HG02678 (cell line): ENCODE results near the gene PTHLH.
A peak's percentile ranks its signal among the peaks of the same experiment; 100 is the strongest.

Source experiments
- ATAC-seq: cut with Tn5 transposase; IDR thresholded peaks from one replicate; pipeline ENCODE4 v1.9.1; 2021; ENCODE audit warnings: mild to moderate bottlenecking, moderate library complexity; ENCODE audit not compliant: unreplicated experiment

The PTHLH gene

GRCh38 chr12:27975222-27976136, 2.9 kb upstream of the PTHLH start:
- ATAC-seq = no peak

- ATAC-seq = no peak
Measured at GRCh38 chr12:27974735-27975221, 2.2 kb upstream of the PTHLH start.

DNA sequence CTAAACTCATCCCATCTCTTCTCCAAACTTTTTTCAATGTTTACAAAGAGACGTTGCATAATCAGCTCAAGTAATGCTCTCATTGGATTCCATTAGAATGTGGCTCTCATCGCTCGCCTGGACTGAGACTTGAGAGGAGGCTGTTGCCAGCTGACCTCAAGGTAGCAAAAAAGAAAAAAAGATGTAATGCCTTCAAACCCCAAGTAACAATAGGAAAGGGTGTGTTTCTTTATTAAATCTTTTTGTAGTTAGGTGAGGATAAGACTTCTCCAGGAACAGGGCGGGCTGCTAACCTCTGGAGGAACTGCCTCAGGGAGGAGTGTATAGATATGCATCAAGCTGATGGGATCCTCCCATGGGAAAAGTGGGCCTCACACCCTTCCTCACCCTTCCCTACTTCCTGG, 956 bp upstream of the PTHLH start:
- ATAC-seq = no peak

GRCh38 chr12:27971606-27972005, 927 bp downstream of the PTHLH start:
- ATAC-seq = no peak

GRCh38 chr12:27971121-27971489, 1.4 kb downstream of the PTHLH start:
- ATAC-seq = no peak

GRCh38 chr12:27970401-27971120, 2.0 kb downstream of the PTHLH start:
- ATAC-seq = peak; percentile 17

GRCh38 chr12:27969624-27970400, 2.7 kb downstream of the PTHLH start:
- peak; percentile 77 for ATAC-seq

GRCh38 chr12:27968972-27969623, 3.4 kb downstream of the PTHLH start:
- no peak for ATAC-seq

- ATAC-seq = no peak
Measured at GRCh38 chr12:27967551-27968054, 4.9 kb downstream of the PTHLH start.

- ATAC-seq = no peak
Measured at GRCh38 chr12:27966870-27967269, 5.7 kb downstream of the PTHLH start.

DNA sequence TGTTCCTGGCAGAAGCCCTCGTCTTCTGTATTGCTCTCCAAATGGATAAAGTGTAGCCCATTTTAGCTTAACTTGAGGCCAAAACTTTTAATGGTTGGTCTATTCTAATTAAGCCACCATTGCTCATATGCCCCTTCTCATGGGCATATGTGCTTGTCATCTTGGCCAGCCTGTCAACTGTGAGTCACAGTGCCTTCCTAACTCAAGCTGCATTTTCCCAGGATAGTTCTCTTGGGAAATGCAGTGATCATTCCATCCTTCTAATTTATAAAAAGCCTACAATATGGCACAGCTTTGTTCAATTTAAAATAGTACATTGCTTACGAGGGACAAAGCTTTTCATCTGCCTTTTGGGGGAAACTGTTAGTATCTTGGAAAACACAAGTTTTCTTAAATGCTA, 6.6 kb downstream of the PTHLH start:
- ATAC-seq = no peak

DNA sequence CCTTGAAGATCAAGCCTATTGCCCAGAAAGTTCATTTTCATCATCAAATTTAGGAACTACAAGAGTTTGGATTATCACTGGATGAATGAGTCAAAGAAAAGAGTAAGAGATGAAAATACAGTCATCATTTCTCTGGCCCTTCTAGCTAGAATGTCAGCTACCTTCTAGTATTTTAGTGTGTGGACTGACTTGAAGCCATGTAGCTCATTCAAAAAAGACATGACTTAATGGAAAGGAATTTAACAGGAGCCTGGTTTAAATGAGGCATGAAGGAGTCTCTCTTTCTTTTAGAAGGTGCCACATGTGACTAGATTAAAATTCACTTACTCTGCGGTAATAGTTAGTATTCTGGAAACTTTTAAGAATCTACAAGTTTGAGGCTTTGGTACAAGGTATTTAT, 7.1 kb downstream of the PTHLH start:
- ATAC-seq = no peak

DNA sequence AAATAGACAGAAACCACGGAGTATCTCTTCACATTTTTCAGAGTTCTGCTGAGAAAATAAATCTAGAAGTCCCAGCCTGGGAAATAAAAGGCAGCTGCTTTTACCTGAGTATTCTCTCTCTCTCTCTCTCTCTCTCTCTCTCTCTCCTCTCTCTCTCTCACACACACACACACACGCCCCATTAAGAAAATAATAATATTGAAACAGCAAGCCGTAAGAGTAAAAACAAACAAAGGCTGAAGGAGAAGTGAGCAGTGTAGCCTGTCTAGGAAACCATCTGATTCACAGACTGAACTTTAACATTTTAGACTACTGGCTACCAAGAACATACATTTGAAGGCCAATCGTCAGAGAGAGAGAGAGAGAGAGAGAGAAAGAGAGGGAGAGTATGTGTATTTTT, 8.4 kb downstream of the PTHLH start:
- ATAC-seq = no peak

DNA sequence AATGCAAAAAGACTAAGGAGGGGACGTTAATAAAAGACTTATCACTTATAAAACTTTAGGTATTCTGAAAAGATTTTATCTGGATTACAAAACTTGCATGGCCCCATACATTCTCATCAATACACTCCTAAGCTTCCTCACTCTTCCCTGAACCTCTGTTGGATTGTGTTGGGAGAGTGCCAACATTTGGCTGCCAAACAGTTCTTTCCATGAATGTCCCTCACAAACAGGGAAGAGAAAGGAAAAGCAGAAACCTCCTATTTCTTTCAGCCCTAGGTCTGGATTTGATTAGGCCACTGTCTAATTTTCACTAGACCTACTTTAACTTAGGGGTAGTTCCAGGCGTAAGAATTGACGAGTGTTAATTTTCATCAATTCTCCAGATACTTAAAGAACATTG, 11.7 kb downstream of the PTHLH start:
- no peak for ATAC-seq

DNA sequence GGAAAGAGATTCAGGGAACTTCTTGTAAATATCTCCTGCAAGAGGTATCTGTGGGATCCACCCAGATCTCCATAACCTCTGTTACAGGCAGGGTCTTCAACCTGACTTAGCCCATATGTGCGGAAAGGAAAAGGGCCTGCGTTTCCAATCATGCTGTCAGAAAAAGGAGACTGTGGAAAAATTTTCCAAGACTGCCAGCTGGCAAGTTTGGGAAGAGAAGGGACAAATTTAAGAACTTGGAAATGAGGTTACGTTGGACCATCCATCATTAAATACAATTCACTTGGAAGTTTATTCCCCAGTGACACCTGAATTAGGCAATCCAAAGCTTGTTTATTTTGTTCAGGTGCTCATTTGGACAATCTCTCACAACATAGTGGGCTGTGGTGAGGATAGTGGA, 13.9 kb downstream of the PTHLH start:
- no peak for ATAC-seq

GRCh38 chr12:27957366-27957765, 15.2 kb downstream of the PTHLH start:
- no peak for ATAC-seq

- no peak for ATAC-seq
Measured at GRCh38 chr12:27953817-27954216, 18.7 kb downstream of the PTHLH start.

- no peak for ATAC-seq
Measured at GRCh38 chr12:27953348-27953747, 19.2 kb downstream of the PTHLH start.

GRCh38 chr12:27952510-27952909, 20.0 kb downstream of the PTHLH start:
- ATAC-seq = no peak

- ATAC-seq = no peak
Measured at GRCh38 chr12:27951898-27952297, 20.6 kb downstream of the PTHLH start.

GRCh38 chr12:27946421-27946820, 26.1 kb downstream of the PTHLH start:
- no peak for ATAC-seq
